ENCODE results near the gene QSER1. TPM values are rescaled to one million over a fixed set of nuclear protein-coding genes. Genes with fewer than 3 reads are reported as not detected.

QSER1 gene
- total and polyA plus RNA-seq, 9 of the 15 experiments (the other 6 are each of a cell fraction or from before 2014, with no cell fraction given) = 5.8 to 33.6 (median 22.3) TPM

DNA sequence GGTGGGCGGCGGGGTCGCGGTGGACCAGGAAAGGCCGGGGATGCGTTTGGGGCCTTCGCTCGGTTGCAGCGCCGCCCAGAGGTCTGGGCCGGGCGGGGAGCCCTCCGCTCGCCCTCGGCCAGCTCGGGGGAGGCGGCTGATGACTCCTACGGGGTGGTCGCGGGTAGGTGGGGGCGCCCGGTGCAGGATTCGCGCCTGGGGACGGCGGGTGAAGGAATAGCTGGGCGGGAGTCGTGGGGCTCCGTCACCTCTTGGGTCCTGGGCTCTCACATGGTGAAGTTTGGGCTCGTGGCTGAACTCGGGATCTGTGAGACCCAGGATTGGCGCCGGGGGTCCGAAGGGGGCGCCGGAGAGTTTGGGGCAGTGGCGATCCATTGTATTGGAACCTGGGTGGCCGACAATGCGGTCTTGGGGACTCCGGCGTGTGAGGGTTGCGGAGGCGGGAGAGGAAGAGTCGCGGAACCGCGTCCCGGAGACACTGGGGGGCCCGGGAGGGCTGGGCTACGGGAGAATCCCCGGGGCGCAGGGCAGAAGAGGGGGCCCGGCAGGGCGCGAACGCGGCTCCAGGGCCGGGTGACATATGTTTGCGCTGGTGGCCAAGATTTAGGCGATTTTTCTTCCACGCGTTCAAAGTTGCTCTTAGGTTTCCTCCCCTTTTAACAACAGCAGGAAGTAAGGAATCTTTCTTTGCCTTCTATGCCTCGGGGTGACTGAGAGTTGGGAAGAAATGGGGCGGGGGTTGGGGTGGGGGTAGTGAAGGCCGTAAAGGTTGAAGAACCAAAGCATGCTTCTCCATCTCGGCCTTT is 935 bp downstream of the QSER1 start (continued):
- TF ChIP-seq MTA2 (IDR thresholded peaks at IDR 0.05; ENCODE audit: low read depth) = no peak; the same call in 1 of the 2 replicates
- no peak for TF ChIP-seq E2F3 (CRISPR knock-in tag; IDR thresholded peaks at IDR 0.05)
- TF ChIP-seq ZNF699 (CRISPR knock-in tag; IDR thresholded peaks at IDR 0.05; ENCODE audit: insufficient replicate concordance) = no peak
- TF ChIP-seq, protein P1, sequence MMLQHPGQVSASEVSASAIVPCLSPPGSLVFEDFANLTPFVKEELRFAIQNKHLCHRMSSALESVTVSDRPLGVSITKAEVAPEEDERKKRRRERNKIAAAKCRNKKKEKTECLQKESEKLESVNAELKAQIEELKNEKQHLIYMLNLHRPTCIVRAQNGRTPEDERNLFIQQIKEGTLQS (IDR thresholded peaks at IDR 0.05) = no peak
- TF ChIP-seq, protein P1 (CRISPR knock-in tag; conservative IDR thresholded peaks at IDR 0.05) = 0 out of 2 replicates have a peak, but pooled peaks have one; percentile 8
- peak; percentile 69 for TF ChIP-seq MYC (IDR thresholded peaks at IDR 0.05; ENCODE audit: low read depth, low read length)
- TF ChIP-seq MYC (CRISPR knock-in tag; IDR thresholded peaks at IDR 0.05; ENCODE audit: borderline replicate concordance, low read depth) = peak; percentile 73; the same call in 1 of the 2 replicates
- TF ChIP-seq CBX1 (IDR thresholded peaks at IDR 0.05; ENCODE audit: low read depth) = no peak
- TF ChIP-seq, protein P2, sequence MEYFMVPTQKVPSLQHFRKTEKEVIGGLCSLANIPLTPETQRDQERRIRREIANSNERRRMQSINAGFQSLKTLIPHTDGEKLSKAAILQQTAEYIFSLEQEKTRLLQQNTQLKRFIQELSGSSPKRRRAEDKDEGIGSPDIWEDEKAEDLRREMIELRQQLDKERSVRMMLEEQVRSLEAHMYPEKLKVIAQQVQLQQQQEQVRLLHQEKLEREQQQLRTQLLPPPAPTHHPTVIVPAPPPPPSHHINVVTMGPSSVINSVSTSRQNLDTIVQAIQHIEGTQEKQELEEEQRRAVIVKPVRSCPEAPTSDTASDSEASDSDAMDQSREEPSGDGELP (CRISPR knock-in tag; IDR thresholded peaks at IDR 0.05; ENCODE audit: borderline replicate concordance) = peak; percentile 52; the same call in 1 of the 2 replicates
- no peak for TF ChIP-seq ZNF24 (IDR thresholded peaks at IDR 0.05)
- no peak for TF ChIP-seq ZFP36 (IDR thresholded peaks at IDR 0.05; ENCODE audit: low read depth, low read length, partially characterized antibody)
- TF ChIP-seq KLF6 (CRISPR knock-in tag; IDR thresholded peaks at IDR 0.05; ENCODE audit: borderline replicate concordance) = 0 out of 2 replicates have a peak, but pooled peaks have one; percentile 36
- no peak for TF ChIP-seq ZNF263 (CRISPR knock-in tag; IDR thresholded peaks at IDR 0.05; ENCODE audit: borderline replicate concordance)
- TF ChIP-seq, protein P3, sequence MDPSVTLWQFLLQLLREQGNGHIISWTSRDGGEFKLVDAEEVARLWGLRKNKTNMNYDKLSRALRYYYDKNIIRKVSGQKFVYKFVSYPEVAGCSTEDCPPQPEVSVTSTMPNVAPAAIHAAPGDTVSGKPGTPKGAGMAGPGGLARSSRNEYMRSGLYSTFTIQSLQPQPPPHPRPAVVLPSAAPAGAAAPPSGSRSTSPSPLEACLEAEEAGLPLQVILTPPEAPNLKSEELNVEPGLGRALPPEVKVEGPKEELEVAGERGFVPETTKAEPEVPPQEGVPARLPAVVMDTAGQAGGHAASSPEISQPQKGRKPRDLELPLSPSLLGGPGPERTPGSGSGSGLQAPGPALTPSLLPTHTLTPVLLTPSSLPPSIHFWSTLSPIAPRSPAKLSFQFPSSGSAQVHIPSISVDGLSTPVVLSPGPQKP (CRISPR knock-in tag; IDR thresholded peaks at IDR 0.05) = no peak
- no peak for TF ChIP-seq MECOM (CRISPR knock-in tag; IDR thresholded peaks at IDR 0.05)
- TF ChIP-seq ERF (CRISPR knock-in tag; IDR thresholded peaks at IDR 0.05) = no peak
- TF ChIP-seq EGR1 (conservative IDR thresholded peaks at IDR 0.05) = peak; percentile 62; the same call in 1 of the 2 replicates
- no peak for TF ChIP-seq MEIS2 (IDR thresholded peaks at IDR 0.05; ENCODE audit: partially characterized antibody)
- TF ChIP-seq TAL1 (IDR thresholded peaks at IDR 0.05) = no peak
- TF ChIP-seq SP1 (CRISPR knock-in tag; IDR thresholded peaks at IDR 0.05) = no peak; the same call in none of the 2 replicates
- no peak for TF ChIP-seq MCM2 (IDR thresholded peaks at IDR 0.05; ENCODE audit: low read depth)
- TF ChIP-seq GTF2F1 (IDR thresholded peaks at IDR 0.05; ENCODE audit: low read depth, low read length) = no peak
- no peak for TF ChIP-seq ZNF584 (CRISPR knock-in tag; IDR thresholded peaks at IDR 0.05; ENCODE audit: low read depth)
